Breast epithelium (tissue), 3 donors: ENCODE data around the gene KHNYN.

ENCODE experiments used
- POLR2A ChIP-seq: fragments of 450-650 bp; IDR thresholded peaks from one replicate; pipeline ENCODE4 v1.6.1; 2016; ENCODE audit warnings: antibody characterized with exemption, mild to moderate bottlenecking, moderate library complexity
- POLR2AphosphoS5 ChIP-seq, 3 donors: sonication (generic); formaldehyde crosslinking; IDR thresholded peaks; one replicate each; pipeline ENCODE4 v1.6.1; 2017; ENCODE audit warnings: antibody characterized with exemption in 3 of 3
- TF ChIP-seq, protein P1 (sequence below), 3 donors: fragments of 450-650 bp; IDR thresholded peaks; one replicate each; pipeline ENCODE4 v1.5.1; 2016 to 2017; ENCODE audit warnings: antibody characterized with exemption in 3 of 3, mild to moderate bottlenecking in 3 of 3, moderate library complexity in 3 of 3

DNA sequence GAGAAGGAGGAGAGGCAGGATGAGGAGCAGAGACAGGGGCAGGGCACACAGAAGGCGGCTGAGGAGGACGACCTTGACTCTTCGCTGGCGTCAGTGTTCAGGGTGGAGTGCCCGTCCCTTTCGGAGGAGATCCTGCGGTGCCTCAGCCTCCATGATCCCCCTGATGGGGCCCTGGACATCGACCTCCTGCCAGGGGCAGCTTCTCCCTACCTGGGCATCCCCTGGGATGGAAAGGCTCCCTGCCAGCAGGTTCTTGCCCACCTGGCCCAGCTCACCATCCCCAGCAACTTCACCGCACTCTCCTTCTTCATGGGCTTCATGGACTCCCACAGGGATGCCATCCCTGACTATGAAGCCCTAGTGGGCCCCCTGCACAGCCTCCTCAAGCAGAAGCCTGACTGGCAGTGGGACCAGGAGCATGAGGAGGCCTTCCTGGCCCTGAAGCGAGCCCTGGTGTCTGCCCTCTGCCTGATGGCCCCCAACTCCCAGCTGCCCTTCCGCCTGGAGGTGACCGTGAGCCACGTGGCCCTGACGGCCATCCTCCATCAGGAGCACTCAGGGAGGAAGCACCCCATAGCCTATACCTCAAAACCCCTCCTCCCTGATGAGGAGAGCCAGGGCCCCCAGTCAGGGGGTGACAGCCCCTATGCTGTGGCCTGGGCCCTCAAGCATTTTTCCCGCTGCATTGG, 14.9 kb upstream of the KHNYN start:
- TF ChIP-seq POLR2AphosphoS5 (IDR thresholded peaks at IDR 0.05) (no peak), POLR2A (no peak)
- TF ChIP-seq, protein P1, sequence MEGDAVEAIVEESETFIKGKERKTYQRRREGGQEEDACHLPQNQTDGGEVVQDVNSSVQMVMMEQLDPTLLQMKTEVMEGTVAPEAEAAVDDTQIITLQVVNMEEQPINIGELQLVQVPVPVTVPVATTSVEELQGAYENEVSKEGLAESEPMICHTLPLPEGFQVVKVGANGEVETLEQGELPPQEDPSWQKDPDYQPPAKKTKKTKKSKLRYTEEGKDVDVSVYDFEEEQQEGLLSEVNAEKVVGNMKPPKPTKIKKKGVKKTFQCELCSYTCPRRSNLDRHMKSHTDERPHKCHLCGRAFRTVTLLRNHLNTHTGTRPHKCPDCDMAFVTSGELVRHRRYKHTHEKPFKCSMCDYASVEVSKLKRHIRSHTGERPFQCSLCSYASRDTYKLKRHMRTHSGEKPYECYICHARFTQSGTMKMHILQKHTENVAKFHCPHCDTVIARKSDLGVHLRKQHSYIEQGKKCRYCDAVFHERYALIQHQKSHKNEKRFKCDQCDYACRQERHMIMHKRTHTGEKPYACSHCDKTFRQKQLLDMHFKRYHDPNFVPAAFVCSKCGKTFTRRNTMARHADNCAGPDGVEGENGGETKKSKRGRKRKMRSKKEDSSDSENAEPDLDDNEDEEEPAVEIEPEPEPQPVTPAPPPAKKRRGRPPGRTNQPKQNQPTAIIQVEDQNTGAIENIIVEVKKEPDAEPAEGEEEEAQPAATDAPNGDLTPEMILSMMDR (IDR thresholded peaks at IDR 0.05): no peak
